Smooth muscle cell (in vitro differentiated cells): ENCODE results near the gene CASP1. TPM values are rescaled to one million over a fixed set of nuclear protein-coding genes. Genes with fewer than 3 reads are reported as not detected.

ENCODE experiments used
- DNase-seq: peaks from one replicate; lab custom pipeline; 2025; ENCODE audit not compliant: unreplicated experiment; lab: John Stamatoyannopoulos, UW
- H2AFZ ChIP-seq: fragments of 200-600 bp; sonication (generic); 2 replicates; pipeline ENCODE4 v1.6.0; 2016; ENCODE audit warnings: antibody characterized with exemption, low read depth, mild to moderate bottlenecking
- H3F3A ChIP-seq: fragments of 200-600 bp; sonication (generic); 2 replicates; pipeline ENCODE4 v1.6.0; 2017; ENCODE audit warnings: antibody characterized with exemption, low read depth
- H3K27ac ChIP-seq: fragments of 200-600 bp; sonication (generic); 2 replicates; pipeline ENCODE4 v1.5.1; 2016; ENCODE audit warnings: low read depth, mild to moderate bottlenecking
- H3K27me3 ChIP-seq: fragments of 200-600 bp; sonication (generic); 2 replicates; pipeline ENCODE4 v1.6.1; 2016; ENCODE audit warnings: low read depth, mild to moderate bottlenecking
- H3K36me3 ChIP-seq: fragments of 200-600 bp; sonication (generic); 2 replicates; pipeline ENCODE4 v1.5.1; 2016; ENCODE audit warnings: low read depth
- H3K4me1 ChIP-seq: fragments of 200-600 bp; sonication (generic); 2 replicates; pipeline ENCODE4 v1.5.1; 2016; ENCODE audit warnings: low read depth
- H3K4me2 ChIP-seq: fragments of 200-600 bp; sonication (generic); 2 replicates; pipeline ENCODE4 v1.6.0; 2016; ENCODE audit warnings: mild to moderate bottlenecking
- H3K4me3 ChIP-seq: fragments of 200-600 bp; sonication (generic); 2 replicates; pipeline ENCODE4 v1.5.1; 2016; ENCODE audit warnings: mild to moderate bottlenecking
- H3K79me2 ChIP-seq: fragments of 200-600 bp; sonication (generic); 2 replicates; pipeline ENCODE4 v1.6.0; 2016; ENCODE audit warnings: low read depth, mild to moderate bottlenecking
- H3K9ac ChIP-seq: fragments of 200-600 bp; sonication (generic); 2 replicates; pipeline ENCODE4 v1.6.0; 2016; ENCODE audit warnings: low read depth
- H3K9me3 ChIP-seq: fragments of 200-600 bp; sonication (generic); replicated peaks from 2 replicates; pipeline ENCODE4 v1.5.1; 2016; ENCODE audit warnings: low read depth
- H4K20me1 ChIP-seq: fragments of 200-600 bp; sonication (generic); 2 replicates; pipeline ENCODE4 v1.6.0; 2016; ENCODE audit warnings: low read depth
- CTCF ChIP-seq: fragments of 200-600 bp; sonication (generic); IDR thresholded peaks from 2 replicates; pipeline ENCODE4 v1.5.1; 2017; ENCODE audit warnings: borderline replicate concordance, mild to moderate bottlenecking, antibody characterized with exemption; ENCODE audit not compliant: insufficient read depth, poor library complexity, severe bottlenecking
- WGBS: methylation state at CpG from one replicate; pipeline ENCODE4 v1.1.7; 2016; ENCODE audit warnings: low lambda C conversion rate; 5-methylcytosine and 5-hydroxymethylcytosine counted together
- polyA plus RNA-seq: library from polyadenylated mRNA; unstranded; fragments of >200 nt; fragmentation: Nextera tagmentation; extraction: Ambion mirVana; gene quantifications from 2 replicates; pipeline ENCODE4 v1.2.1, GENCODE V29; 2016
- total RNA-seq: library from RNA; depleted of rRNA; stranded (reverse); fragments of >200 nt; gene quantifications from 2 replicates; pipeline ENCODE4 v1.2.3, GENCODE V29; 2014

Gene CASP1
- total and polyA plus RNA-seq, 2 experiments from 2014 or later = 0.90 TPM; not detected in 1

GRCh38 chr11:105023003-105023402, 11.9 kb downstream of the CASP1 start, which contains the start of gene CASP5:
Gene CASP5, minus strand, starts transcription at chr11:105023168. Its CDS starts 32 bp downstream, at chr11:105023136.
- H3K79me2 ChIP-seq = no peaks in the 10 kb centered on the region
- no peak within 1 kb of the TSS for H3K9ac ChIP-seq
- H3K9me3 ChIP-seq = no peaks in the 10 kb centered on the region
- no peaks in the 10 kb centered on the region for H4K20me1 ChIP-seq
- H2AFZ ChIP-seq = peak within 1 kb of the TSS; percentile 16
- no peaks in the 10 kb centered on the region for H3K4me1 ChIP-seq
- H3K27me3 ChIP-seq = no peaks in the 10 kb centered on the region
- no peaks in the 10 kb centered on the region for H3K36me3 ChIP-seq
- H3K4me3 ChIP-seq = no peak within 1 kb of the TSS
- TF ChIP-seq CTCF = no peak
- H3F3A ChIP-seq = no peaks in the 10 kb centered on the region
- H3K27ac ChIP-seq = no peak within 1 kb of the TSS
- H3K4me2 ChIP-seq = no peak within 1 kb of the TSS
- no peak for DNase-seq

DNA sequence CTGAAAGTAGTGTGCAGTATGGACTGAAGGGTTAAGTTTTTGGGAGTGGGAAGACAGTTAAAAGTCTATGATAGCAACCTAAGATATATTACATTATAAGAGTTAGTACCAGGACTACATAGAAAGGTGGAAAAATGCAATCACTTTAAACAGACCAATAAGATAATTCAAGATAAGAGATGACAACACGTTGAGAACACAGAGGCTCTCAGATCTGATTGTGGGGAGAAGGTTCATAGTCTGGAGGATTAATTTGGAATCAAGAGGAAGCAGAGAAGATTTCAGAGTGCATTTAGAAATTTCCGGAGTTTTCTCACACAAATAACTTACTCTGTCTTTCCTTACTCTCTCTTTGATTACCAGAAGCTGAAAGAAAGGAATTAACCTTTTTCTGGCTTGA, 12.4 kb downstream of the CASP1 start:
- no peak for TF ChIP-seq CTCF
- H3K27me3 ChIP-seq = no peaks in the 10 kb centered on the region
- no peaks in the 10 kb centered on the region for H3K36me3 ChIP-seq
- WGBS = 66% methylated on average over 2 of the region's 2 CpGs
- H3K4me3 ChIP-seq = no peak overlapping the region
- no peaks in the 10 kb centered on the region for H4K20me1 ChIP-seq
- no peaks in the 10 kb centered on the region for H3K9me3 ChIP-seq
- no peak for DNase-seq
- no peak overlapping the region for H2AFZ ChIP-seq
- no peaks in the 10 kb centered on the region for H3K4me1 ChIP-seq
- H3K79me2 ChIP-seq = no peaks in the 10 kb centered on the region
- H3K4me2 ChIP-seq = no peak overlapping the region
- no peak overlapping the region for H3K27ac ChIP-seq
- H3F3A ChIP-seq = no peaks in the 10 kb centered on the region
- H3K9ac ChIP-seq = no peak overlapping the region

DNA sequence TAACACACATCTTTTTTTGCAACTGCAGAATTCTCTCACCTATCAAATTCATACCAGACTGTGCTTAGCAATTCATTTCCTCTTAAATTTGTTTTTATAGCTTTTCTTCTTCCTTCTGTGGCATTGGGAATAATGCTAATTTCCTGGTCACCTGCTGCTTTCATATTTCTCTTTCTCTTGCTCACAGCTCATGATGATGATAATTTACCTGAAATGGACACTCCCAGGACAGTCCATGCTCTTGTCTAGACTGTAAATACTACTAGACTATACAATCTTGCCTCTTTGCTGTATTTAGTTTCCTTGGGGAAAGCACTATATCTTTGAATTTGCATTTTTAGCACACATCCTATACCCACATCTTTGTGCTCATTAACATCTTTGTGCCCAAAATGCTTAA, 27.5 kb downstream of the CASP1 start:
- Histone ChIP-seq H3K27ac (no peak overlapping the region), H3K79me2 (no peaks in the 10 kb centered on the region), H3K4me2 (no peak overlapping the region), H2AFZ (no peak overlapping the region), H3K9me3 (no peaks in the 10 kb centered on the region), H3K4me1 (peaks cover 9% of the 10 kb centered on the region), H3K36me3 (no peaks in the 10 kb centered on the region), H3K27me3 (no peaks in the 10 kb centered on the region), H3K9ac (no peak overlapping the region), H3K4me3 (no peak overlapping the region), H3F3A (no peaks in the 10 kb centered on the region), H4K20me1 (no peaks in the 10 kb centered on the region)
- DNase-seq = no peak
- no peak for TF ChIP-seq CTCF

GRCh38 chr11:105005451-105005845, 29.5 kb downstream of the CASP1 start:
- Histone ChIP-seq H3K27me3 (no peaks in the 10 kb centered on the region), H3K79me2 (no peaks in the 10 kb centered on the region), H2AFZ (no peak overlapping the region)

More at GRCh38 chr11:105005451-105005845, 29.5 kb downstream of the CASP1 start:
- Histone ChIP-seq H3K4me1 (no peaks in the 10 kb centered on the region), H3K4me3 (no peak overlapping the region), H3K27ac (no peak overlapping the region), H3K36me3 (no peaks in the 10 kb centered on the region), H3K9ac (no peak overlapping the region), H4K20me1 (no peaks in the 10 kb centered on the region), H3K9me3 (no peaks in the 10 kb centered on the region), H3F3A (no peaks in the 10 kb centered on the region), H3K4me2 (no peak overlapping the region)
- TF ChIP-seq CTCF = no peak
- DNase-seq = no peak
- WGBS = 88% methylated on average over 3 of the region's 3 CpGs
